Astrocyte of the cerebellum (primary cell): ENCODE measurements around the gene OR6J1.
"Not testable (repeated sequence)": the region's sequence is repeated elsewhere in the genome, so short reads cannot be mapped to it uniquely, and the experiment has no call there.

Experiments used
- DNase-seq: peaks from one replicate; pipeline ENCODE4 v3.0.0-alpha.2; 2011; ENCODE audit warnings: low read depth
- H3K4me3 ChIP-seq: 2 replicates; pipeline ENCODE4 v1.5.1; 2011; ENCODE audit warnings: mild to moderate bottlenecking, low read depth, low read length, moderate library complexity
- in situ Hi-C: cut with HindIII; loops from 2 replicates; pipeline ENCODE4 v1.10.0; 2017; ENCODE audit warnings: low sequenced_read_pairs
- TF ChIP-seq, protein P1 (sequence below): IDR thresholded peaks from 2 replicates; pipeline ENCODE4 v1.5.1; 2012; ENCODE audit warnings: low read length, low read depth, moderate library complexity, mild to moderate bottlenecking; ENCODE audit errors: missing control alignments

The OR6J1 gene

GRCh38 chr14:22678221-22678620 lies 34.1 kb upstream of the OR6J1 start:
- in situ Hi-C loops = no loop called here
- TF ChIP-seq, protein P1, sequence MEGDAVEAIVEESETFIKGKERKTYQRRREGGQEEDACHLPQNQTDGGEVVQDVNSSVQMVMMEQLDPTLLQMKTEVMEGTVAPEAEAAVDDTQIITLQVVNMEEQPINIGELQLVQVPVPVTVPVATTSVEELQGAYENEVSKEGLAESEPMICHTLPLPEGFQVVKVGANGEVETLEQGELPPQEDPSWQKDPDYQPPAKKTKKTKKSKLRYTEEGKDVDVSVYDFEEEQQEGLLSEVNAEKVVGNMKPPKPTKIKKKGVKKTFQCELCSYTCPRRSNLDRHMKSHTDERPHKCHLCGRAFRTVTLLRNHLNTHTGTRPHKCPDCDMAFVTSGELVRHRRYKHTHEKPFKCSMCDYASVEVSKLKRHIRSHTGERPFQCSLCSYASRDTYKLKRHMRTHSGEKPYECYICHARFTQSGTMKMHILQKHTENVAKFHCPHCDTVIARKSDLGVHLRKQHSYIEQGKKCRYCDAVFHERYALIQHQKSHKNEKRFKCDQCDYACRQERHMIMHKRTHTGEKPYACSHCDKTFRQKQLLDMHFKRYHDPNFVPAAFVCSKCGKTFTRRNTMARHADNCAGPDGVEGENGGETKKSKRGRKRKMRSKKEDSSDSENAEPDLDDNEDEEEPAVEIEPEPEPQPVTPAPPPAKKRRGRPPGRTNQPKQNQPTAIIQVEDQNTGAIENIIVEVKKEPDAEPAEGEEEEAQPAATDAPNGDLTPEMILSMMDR = no peak
- H3K4me3 ChIP-seq = no peak overlapping the region
- no peak for DNase-seq

- in situ Hi-C loops = not testable (repeated sequence)
Observed at GRCh38 chr14:22677551-22677950, 33.4 kb upstream of the OR6J1 start.

DNA sequence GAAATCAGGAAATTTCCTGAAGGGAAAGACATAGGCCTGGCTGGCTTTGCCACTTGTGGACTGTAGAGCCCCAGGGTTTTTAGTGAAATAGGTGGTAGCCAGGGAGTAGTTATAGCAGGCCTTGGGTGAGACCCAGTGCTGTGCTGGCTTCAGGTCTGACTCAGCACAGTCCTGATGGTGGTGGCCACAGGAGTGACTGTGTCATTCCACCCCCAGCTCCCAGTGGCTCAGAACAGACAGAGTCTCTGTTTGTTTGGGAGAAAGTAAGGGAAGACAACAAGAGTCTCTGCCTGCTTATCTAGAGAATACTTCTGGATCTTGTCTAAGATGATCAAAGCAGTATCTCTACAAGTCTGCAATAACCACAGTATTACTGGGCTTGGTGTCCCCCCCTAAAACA lies 27.5 kb upstream of the OR6J1 start:
- in situ Hi-C loops = no loop called here
- TF ChIP-seq, protein P1 = no peak
- no peak overlapping the region for H3K4me3 ChIP-seq
- no peak for DNase-seq

More at GRCh38 chr14:22677551-22677950, 33.4 kb upstream of the OR6J1 start:
- not testable (repeated sequence) for H3K4me3 ChIP-seq, DNase-seq

DNA sequence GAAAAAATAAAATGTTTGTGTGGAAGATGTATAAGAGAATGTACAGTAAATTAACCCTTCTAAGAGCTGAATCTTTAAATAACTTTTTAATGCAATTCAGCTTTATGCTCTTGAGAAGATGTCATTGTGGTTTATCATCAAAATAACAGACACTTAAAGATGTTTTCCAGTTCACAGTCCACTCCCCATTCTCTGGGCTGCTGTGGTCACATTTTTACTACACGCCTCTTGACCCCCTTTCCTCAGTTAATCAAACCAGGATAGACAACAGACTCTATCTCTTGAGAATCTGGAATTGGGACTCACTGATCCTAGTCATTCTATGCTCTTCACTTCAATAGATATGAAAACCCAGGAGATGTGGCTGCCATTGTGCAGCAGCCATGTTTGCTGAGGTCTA lies 24.7 kb upstream of the OR6J1 start:
- in situ Hi-C loops = loop anchor here (5.0 kb wide), 1 partner anchor 107 kb away; no protein-coding TSS in a partner anchor
- TF ChIP-seq, protein P1 = no peak
- no peak overlapping the region for H3K4me3 ChIP-seq
- DNase-seq = no peak

- DNase-seq = no peak
- TF ChIP-seq, protein P1 = no peak
- in situ Hi-C loops = loop anchor here (5.0 kb wide), 1 partner anchor 106 kb away; no protein-coding TSS in a partner anchor
- H3K4me3 ChIP-seq = no peak overlapping the region
Observed at GRCh38 chr14:22668417-22668816, 24.3 kb upstream of the OR6J1 start.

DNA sequence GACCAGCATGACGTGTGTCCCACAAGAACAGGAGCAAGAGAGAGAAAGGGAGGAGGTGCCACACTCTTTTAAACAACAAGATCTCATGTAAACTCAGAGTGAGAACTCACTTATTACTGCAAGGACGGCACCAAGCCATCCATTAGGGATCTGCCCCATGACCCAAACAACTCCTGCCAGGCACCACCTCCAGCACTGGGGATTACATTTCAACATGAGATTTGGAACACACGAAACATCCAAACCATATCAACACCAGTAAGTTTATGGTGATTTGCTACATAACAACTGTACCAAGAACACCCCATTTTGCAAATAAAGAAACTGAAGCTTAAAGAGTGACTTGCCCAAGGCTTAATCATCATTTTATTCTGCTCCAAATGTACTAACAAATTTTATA lies 23.7 kb upstream of the OR6J1 start:
- H3K4me3 ChIP-seq = no peak overlapping the region
- DNase-seq = no peak
- in situ Hi-C loops = loop anchor here (5.0 kb wide), 1 partner anchor 106 kb away; no protein-coding TSS in a partner anchor
- TF ChIP-seq, protein P1 = no peak

- in situ Hi-C loops = loop anchor here (5.0 kb wide), 1 partner anchor 104 kb away; no protein-coding TSS in a partner anchor
- H3K4me3 ChIP-seq = no peak overlapping the region
- no peak for DNase-seq
- TF ChIP-seq, protein P1 = no peak
Observed at GRCh38 chr14:22666203-22666893, 22.2 kb upstream of the OR6J1 start.
